Stimulated activated naive CD8-positive, alpha-beta T cell treated with anti-CD3 and anti-CD28 coated beads, Interleukin-15, Interleukin-2, amounts not matched to agents 100 ng/mL and 50 ng/mL, for 24 hours (primary cell): Measurements from ENCODE around the gene KDM4D.
A peak's percentile ranks its signal among the peaks of the same experiment; 100 is the strongest.
"Not testable (repeated sequence)": the region's sequence is repeated elsewhere in the genome, so short reads cannot be mapped to it uniquely, and the experiment has no call there.

Experiments used
- H3K27ac Mint-ChIP-seq: one replicate; pipeline ENCODE4 v1.8.0; 2021; ENCODE audit warnings: mild to moderate bottlenecking, mixed read lengths
- H3K27me3 Mint-ChIP-seq: one replicate; pipeline ENCODE4 v1.8.0; 2021; ENCODE audit warnings: mixed read lengths
- H3K36me3 Mint-ChIP-seq: one replicate; pipeline ENCODE4 v1.8.0; 2021; ENCODE audit warnings: low read depth, mixed read lengths
- H3K4me1 Mint-ChIP-seq: one replicate; pipeline ENCODE4 v1.8.0; 2021; ENCODE audit warnings: low read depth, mixed read lengths
- H3K4me3 Mint-ChIP-seq: one replicate; pipeline ENCODE4 v1.8.0; 2021; ENCODE audit warnings: mild to moderate bottlenecking, mixed read lengths
- H3K9me3 Mint-ChIP-seq: one replicate; pipeline ENCODE4 v1.8.0; 2021; ENCODE audit warnings: mixed read lengths

Gene KDM4D

DNA sequence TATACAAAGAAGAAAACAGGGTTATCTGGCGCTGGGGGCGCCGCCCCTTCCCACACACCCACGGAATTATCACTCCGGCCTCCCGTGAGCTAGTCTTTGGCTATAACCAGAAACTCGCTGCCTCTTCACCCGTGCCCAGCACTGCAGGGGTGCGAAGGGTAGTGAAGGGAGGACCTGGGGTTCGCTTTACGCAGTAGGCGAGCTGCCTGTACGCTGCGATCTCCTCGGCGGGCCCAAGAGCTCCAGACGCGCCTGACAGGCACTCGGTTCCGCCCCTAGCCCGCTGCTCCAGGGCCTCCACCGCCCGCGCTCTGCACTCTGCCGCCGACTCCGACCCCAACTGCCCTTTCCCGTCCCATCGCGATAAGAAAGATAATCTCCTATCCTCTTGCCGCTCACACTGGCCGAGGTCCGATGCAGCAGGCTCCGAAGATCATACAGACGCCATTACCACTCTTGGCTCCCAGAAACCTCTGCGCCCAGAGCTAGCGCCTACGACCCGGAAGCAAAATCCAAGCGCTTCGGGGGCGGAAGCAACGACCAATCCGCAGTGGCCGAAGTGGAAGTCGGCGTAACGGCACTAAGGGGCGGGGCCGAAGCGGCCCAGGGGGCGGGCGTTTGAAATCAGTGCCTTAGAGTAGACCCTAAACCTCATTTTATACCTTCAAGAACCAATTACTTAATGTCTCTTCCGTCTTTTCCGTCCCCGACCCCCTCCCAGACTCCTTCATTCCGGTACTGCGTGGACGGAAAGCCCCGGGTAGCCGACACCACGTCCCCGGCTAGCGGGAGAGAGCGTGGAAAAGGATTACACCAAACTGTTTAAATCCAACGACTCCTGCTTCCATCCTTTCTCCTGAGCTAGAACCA is at the start of gene KDM4D, which contains the start of gene CWC15:
Gene KDM4D, plus strand, starts transcription at position 611 of the 870 bp plus-strand sequence. CDS start 23,664 bp downstream, outside the sequence.
Gene CWC15, minus strand, starts transcription at position 458 of the 870 bp plus-strand sequence. CDS start 1,371 bp downstream, outside the sequence.
- Mint-ChIP-seq H3K4me1 (peaks cover 39% of the 10 kb centered on the region), H3K36me3 (peaks cover 37% of the 10 kb centered on the region), H3K9me3 (no peaks in the 10 kb centered on the region), H3K27me3 (no peaks in the 10 kb centered on the region), H3K4me3 (peak within 1 kb of the TSS; percentile 100), H3K27ac (peak within 1 kb of the TSS; percentile 96)

DNA sequence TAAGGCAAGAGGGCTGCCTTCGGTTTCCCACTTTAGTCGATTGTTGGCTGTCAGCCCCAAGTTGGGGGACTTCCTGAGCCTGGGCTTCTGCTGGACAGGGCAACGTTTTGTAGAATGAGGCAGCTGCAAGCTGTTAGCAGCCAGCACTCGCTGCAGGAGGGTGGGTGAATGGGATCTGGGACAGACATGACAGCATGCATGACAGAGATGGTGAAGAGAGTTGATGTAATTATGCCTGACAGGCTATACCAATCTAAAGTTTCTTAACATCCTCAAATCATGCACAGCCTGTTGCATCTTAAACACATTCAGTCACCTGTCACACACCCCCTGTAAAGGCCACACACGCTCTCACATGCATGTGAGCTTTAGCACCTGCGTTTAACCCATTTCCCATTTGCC is 49.3 kb upstream of the KDM4D start:
- H3K4me3 Mint-ChIP-seq = no peak overlapping the region
- no peaks in the 10 kb centered on the region for H3K27me3 Mint-ChIP-seq
- H3K27ac Mint-ChIP-seq = no peak overlapping the region
- peaks cover 12% of the 10 kb centered on the region for H3K36me3 Mint-ChIP-seq
- H3K9me3 Mint-ChIP-seq = peaks cover 18% of the 10 kb centered on the region
- peaks cover 37% of the 10 kb centered on the region for H3K4me1 Mint-ChIP-seq

- Mint-ChIP-seq H3K27ac (no peak overlapping the region), H3K4me1 (peaks cover 37% of the 10 kb centered on the region), H3K4me3 (peak overlapping the region; percentile 25), H3K27me3 (no peaks in the 10 kb centered on the region), H3K36me3 (peaks cover 12% of the 10 kb centered on the region), H3K9me3 (peaks cover 18% of the 10 kb centered on the region)
These were observed 48.9 kb upstream of the KDM4D start for GRCh38 chr11:94924612-94925011.

DNA sequence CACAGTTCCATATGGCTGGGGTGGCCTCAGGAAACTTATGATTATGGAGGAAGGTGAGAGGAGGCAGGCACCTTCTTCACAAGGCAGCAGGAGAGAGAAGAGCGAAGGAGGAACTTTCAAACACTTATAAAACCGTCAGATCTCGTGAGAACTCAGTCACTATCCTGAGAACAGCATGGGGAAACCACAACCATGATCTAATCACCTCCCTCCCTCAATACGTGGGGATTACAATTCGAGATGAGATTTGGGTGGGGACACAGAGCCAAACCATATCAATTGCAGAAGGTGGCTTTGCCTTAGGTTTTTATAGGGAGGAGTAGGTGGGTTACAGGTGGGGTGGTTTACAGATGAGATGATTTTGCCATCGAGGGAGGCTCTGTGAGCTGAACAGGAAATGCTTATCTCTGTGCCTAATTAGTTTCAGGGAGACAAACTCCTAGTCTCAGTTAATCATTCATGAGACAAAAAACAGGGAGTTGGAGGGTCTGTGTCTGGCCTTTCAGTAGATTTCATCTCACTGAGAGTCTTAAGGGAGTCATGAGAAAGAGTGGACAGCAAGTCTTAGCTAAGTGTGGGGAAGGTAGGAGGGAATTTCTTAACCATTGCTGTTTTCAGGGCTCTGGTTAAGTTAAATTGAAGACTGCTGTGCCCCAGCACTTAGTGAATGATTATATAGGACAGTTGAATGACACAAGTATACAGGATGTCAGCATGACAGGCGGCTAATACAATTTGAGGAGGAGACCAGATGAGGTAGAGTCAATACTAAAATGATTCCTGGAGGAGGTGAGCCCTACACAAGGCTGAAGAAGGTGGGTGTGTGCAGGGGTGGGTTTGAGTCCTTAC is 47.9 kb upstream of the KDM4D start:
- peaks cover 37% of the 10 kb centered on the region for H3K4me1 Mint-ChIP-seq
- no peaks in the 10 kb centered on the region for H3K27me3 Mint-ChIP-seq
- peak overlapping the region; percentile 0 for H3K27ac Mint-ChIP-seq
- no peak overlapping the region for H3K4me3 Mint-ChIP-seq
- H3K9me3 Mint-ChIP-seq = peaks cover 18% of the 10 kb centered on the region
- H3K36me3 Mint-ChIP-seq = peaks cover 12% of the 10 kb centered on the region

DNA sequence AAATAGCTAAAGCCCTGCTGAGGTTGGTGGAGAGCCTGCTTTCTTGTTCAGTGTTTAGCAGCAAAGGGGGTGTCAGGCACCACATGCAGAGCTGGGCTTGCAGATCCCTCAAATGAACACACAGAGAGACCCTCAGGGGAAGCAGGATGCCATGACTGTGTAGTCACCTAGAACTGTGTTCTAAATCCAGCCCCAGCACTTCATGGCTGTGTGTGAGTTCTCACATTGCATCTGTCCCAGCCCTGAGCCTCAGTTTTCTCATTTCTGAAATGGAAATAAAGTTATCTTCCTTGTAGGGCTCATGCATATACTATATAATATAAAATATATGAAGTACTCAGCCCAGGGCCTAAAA is 47.3 kb upstream of the KDM4D start:
- Mint-ChIP-seq H3K4me1 (peaks cover 37% of the 10 kb centered on the region), H3K27me3 (no peaks in the 10 kb centered on the region), H3K27ac (no peak overlapping the region), H3K36me3 (peaks cover 12% of the 10 kb centered on the region), H3K9me3 (peaks cover 18% of the 10 kb centered on the region), H3K4me3 (no peak overlapping the region)

GRCh38 chr11:94926698-94927237 is 46.7 kb upstream of the KDM4D start:
- Mint-ChIP-seq H3K4me1 (peaks cover 37% of the 10 kb centered on the region), H3K27me3 (no peaks in the 10 kb centered on the region), H3K27ac (no peak overlapping the region), H3K9me3 (peaks cover 18% of the 10 kb centered on the region), H3K4me3 (no peak overlapping the region), H3K36me3 (peaks cover 12% of the 10 kb centered on the region)

DNA sequence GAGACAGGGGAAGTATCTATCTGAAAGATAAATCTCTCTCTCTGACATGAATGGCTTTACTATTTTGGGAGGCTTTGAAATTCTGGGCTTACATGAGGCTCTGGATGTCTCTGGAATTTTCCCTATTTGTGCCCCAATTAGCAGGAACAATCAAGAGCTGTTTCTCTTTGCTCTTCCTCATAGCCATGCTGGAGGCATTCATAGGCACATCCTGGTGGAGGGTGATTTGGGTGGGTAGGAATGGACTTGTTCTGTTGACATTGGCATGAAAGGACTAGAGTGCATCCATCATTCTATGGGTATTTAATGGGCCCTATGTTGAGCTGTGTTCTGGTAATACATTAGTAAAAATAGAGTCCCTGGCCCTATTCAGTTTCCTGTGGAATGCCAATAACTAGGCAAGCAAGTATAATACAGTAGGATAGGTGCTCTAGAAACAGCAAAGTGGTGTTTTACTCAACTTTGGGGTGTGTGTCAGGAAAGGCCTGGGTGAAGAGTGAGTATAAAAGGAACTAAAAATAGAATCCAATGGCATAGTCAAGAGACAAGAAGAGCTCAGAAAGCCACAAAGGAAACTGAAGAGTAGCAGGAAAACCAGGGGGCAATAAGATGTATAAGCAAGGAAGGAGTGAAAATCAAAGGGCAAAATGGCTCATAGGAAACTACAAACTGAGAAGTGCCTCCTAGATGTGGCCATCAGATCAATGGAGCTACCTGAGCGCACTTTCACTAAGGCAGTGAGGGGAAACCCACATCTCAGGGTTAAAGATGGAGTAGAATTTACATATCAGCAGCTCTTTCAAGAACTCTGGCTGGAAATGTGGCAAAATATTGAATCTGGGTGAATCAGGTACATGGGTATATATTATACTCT is 45.2 kb upstream of the KDM4D start:
- Mint-ChIP-seq H3K36me3 (peaks cover 12% of the 10 kb centered on the region), H3K27ac (no peak overlapping the region), H3K4me1 (peaks cover 34% of the 10 kb centered on the region), H3K9me3 (peaks cover 22% of the 10 kb centered on the region), H3K27me3 (no peaks in the 10 kb centered on the region), H3K4me3 (no peak overlapping the region)

DNA sequence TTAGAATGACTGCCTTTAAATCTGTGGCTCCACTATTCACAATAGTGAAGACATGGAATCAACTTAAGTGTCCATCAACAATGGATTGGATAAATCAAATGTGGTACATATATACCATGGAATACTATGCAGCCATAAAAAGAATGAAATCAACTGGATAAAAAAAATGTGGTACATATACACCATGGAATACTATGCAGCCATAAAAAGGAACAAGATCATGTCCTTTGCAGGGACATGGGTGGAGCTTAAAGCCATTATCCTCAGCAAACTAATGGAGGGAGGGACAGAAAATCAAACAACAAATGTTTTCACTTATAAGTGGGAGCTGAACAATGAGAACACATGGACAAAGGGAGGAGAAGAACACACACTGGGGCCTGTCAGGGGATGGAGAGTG is 41.4 kb upstream of the KDM4D start:
- peaks cover 32% of the 10 kb centered on the region for H3K4me1 Mint-ChIP-seq
- H3K4me3 Mint-ChIP-seq, H3K9me3 Mint-ChIP-seq, H3K27ac Mint-ChIP-seq, H3K27me3 Mint-ChIP-seq, H3K36me3 Mint-ChIP-seq: not testable (repeated sequence)

GRCh38 chr11:94932503-94932902 is 41.0 kb upstream of the KDM4D start:
- Mint-ChIP-seq H3K27me3 (no peaks in the 10 kb centered on the region), H3K9me3 (peaks cover 10% of the 10 kb centered on the region), H3K36me3 (no peaks in the 10 kb centered on the region), H3K4me1 (peaks cover 32% of the 10 kb centered on the region), H3K27ac (no peak overlapping the region), H3K4me3 (no peak overlapping the region)

GRCh38 chr11:94933223-94934130 is 40.0 kb upstream of the KDM4D start:
- Mint-ChIP-seq H3K36me3 (no peaks in the 10 kb centered on the region), H3K4me1 (peaks cover 26% of the 10 kb centered on the region), H3K9me3 (peaks cover 5% of the 10 kb centered on the region), H3K27ac (no peak overlapping the region), H3K27me3 (no peaks in the 10 kb centered on the region), H3K4me3 (no peak overlapping the region)

DNA sequence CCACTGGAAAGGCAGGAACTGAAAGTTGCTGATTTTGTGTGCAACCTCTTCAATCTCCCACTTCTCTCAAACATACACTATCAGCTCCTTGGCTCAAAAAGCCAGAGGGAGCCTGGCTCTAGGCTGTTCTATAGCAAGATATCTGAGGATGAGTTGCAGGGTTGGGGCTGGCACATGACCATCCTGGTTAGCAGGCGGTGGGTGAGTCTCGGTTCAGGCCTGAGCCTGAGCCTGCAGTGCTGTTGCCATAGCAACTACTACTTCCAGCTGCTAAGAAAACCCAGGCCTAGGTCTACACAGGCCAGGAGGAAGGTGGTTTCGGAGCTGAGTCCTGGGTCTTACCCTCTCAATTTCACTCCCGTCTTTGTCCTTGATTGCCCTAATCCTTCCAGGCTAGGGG is 39.1 kb upstream of the KDM4D start:
- no peaks in the 10 kb centered on the region for H3K36me3 Mint-ChIP-seq
- H3K27ac Mint-ChIP-seq = no peak overlapping the region
- H3K9me3 Mint-ChIP-seq = peaks cover 4% of the 10 kb centered on the region
- peaks cover 24% of the 10 kb centered on the region for H3K4me1 Mint-ChIP-seq
- no peak overlapping the region for H3K4me3 Mint-ChIP-seq
- no peaks in the 10 kb centered on the region for H3K27me3 Mint-ChIP-seq

DNA sequence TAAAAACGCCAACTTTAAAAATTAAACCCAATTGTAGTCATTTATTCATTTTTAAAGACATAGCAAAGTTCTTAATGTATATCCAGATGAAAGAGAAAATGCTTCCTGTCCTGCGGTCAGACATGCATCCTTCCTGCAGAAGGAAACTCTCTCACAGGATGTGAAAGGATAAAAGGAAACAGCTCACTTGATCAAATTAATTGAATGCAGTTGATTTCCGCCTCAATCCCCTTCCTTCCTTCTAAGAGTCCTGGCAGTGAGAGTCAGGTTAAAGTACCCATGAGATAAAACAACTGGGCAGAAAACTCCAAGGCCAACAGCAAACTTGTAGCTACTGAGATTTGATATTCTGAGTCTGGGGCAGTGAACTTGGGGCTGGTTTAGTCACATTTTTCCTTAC is 38.7 kb upstream of the KDM4D start:
- Mint-ChIP-seq H3K27ac (no peak overlapping the region), H3K27me3 (no peaks in the 10 kb centered on the region), H3K4me3 (no peak overlapping the region), H3K36me3 (no peaks in the 10 kb centered on the region), H3K9me3 (peaks cover 4% of the 10 kb centered on the region), H3K4me1 (peaks cover 24% of the 10 kb centered on the region)
